ENCODE data around the gene PRM1.

PRM1 gene

DNA sequence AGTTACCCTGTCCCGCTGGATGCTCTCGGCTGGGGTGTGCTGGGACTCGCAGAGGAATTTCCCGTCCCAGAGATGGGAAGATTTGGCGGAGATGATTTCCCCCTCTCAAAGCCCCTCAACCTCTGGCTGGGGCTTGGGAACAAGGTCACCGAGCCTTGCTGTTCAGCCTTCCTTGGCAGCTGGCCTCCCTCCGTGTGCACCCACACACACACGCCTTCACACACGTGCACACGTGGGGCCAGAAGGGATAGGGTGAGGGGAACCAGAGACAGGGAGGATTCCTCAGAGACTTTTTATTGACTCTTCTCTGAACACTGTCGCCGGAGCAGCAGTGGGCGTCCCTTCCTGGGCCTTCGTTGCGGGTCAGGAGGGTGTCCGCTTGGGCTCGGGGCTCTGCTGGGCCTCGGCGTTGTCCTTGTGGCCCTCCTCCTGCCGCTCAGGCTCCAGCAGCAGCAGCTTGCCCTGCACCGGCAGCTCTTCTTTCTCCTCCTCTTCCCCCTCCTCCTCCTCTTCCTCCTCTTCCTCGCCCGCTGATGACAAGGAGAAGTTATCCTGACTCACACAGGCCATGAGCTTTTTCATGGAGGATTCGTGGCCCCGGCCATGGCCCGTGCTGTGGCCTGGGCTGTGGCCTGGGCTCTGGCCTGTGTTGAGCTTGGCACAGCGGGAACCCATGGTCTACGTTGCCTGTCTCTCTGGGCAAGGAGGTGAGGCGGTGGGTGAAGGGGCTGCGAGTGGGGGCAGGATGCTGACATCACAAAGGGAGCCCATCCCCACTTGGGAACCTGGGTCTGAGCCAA lies 8.0 kb downstream of the PRM1 start, which contains the start of gene PRM3:
Gene PRM3, minus strand, starts transcription at position 709 of the 800 bp plus-strand sequence. Its CDS starts 34 bp downstream, at position 675.
- no peak for DNase-seq (ENCODE audit: low read depth)

GRCh38 chr16:11272484-11272883 lies 8.6 kb downstream of the PRM1 start:
- DNase-seq (ENCODE audit: low read depth): no peak

GRCh38 chr16:11271610-11272009 lies 9.5 kb downstream of the PRM1 start:
- DNase-seq (ENCODE audit: low read depth): no peak

GRCh38 chr16:11270602-11271162 lies 10.4 kb downstream of the PRM1 start:
- DNase-seq (ENCODE audit: low read depth): no peak

GRCh38 chr16:11268921-11269375 lies 12.2 kb downstream of the PRM1 start, which contains the start of gene TNP2:
Gene TNP2, minus strand, starts transcription at chr16:11269325. Its CDS starts 63 bp downstream, at chr16:11269262.
- DNase-seq (ENCODE audit: low read depth): no peak

DNA sequence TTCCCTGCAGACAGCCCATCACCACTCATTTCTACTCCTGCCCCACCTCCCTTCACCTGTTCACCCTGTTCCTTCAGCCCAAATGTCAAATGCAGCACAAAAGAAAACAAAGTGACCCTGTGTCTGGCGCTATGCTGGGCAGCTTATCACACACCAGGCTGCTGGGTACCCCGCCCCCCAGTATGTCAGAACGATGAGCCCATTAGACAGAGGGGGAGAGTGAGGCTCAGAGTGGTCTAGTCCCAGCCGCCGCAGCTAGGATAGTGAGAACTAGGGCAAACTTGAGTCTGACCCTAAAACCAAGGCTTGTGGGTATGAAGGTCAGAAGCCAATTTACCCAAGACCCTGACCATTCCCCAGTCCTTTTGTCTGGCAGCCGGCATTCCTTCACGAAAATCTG lies 16.0 kb downstream of the PRM1 start:
- DNase-seq (ENCODE audit: low read depth): no peak

- DNase-seq (ENCODE audit: low read depth): no peak
Observed at GRCh38 chr16:11264155-11264832, 16.8 kb downstream of the PRM1 start.

GRCh38 chr16:11263737-11264136 lies 17.4 kb downstream of the PRM1 start:
- no peak for DNase-seq (ENCODE audit: low read depth)

GRCh38 chr16:11262915-11263314 lies 18.2 kb downstream of the PRM1 start:
- no peak for DNase-seq (ENCODE audit: low read depth)

DNA sequence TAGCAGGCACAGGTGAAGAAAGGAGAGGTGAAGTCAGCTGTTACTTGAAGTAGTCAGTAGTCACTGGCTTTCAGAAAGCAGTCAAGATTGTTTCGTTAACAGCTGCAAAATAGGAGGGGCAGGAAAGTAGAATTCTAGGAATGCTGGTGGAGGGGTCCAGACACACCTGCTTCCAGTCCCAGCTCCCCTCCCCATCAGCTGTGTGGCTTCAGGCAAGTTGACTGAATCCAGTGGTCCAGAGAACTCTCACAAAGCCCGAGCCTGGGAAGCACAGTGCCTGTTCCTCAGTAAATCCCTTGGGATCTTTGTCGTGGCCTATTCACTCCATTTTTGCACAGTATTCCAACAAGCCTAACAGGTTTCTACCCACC lies 20.5 kb downstream of the PRM1 start:
- DNase-seq (ENCODE audit: low read depth): no peak

DNA sequence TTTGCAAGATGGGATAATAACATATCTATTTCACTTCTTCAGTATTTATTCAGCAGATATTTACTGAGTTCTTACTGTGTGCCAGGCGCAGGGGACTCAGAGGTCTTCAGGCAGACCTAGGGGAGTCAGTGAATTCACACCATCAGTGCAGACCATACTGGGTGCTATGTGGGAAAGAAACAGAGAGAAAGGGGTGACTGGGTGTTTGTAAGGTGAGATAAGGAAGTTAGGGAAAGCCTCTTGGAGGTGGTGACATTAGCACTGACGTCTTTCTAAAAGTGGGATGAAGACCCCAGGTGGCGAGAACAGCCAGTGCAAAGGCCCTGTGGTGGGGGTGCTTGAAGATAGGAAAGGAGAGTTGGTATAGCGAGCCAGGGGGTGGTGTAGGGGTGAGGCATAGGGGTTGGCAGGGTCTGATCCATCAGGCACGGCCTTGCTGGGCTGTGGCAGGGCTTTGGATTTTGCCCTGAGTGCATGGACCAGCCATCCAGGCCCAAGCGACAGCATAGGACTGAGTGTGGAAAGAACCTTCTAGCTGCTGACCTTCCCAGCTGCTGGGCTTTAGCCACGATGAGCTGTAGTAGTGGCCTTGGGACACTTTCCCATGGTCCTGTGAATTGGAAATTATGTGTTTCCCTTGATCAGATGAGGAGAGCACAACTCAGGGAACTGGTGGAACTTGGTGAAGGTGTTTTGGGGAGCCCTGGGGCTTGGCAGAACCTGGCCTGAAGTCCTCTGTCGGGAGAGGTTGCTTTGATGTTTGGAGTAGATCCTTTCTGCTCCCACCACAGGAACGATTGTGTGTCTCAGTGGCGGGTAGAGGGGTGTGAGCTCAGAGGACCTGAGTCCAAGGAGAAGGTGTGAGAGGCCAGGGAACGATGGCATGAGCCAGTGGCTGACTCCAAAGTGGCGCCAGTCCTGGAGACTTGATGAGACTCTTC lies 21.2 kb downstream of the PRM1 start:
- no peak for DNase-seq (ENCODE audit: low read depth)

GRCh38 chr16:11258553-11259492 lies 22.3 kb downstream of the PRM1 start:
- no peak for DNase-seq (ENCODE audit: low read depth)

- peak; percentile 44 for DNase-seq (ENCODE audit: low read depth)
Observed at GRCh38 chr16:11257131-11257938, 23.8 kb downstream of the PRM1 start.

- no peak for DNase-seq (ENCODE audit: low read depth)
Observed at GRCh38 chr16:11256661-11257130, 24.4 kb downstream of the PRM1 start.

DNA sequence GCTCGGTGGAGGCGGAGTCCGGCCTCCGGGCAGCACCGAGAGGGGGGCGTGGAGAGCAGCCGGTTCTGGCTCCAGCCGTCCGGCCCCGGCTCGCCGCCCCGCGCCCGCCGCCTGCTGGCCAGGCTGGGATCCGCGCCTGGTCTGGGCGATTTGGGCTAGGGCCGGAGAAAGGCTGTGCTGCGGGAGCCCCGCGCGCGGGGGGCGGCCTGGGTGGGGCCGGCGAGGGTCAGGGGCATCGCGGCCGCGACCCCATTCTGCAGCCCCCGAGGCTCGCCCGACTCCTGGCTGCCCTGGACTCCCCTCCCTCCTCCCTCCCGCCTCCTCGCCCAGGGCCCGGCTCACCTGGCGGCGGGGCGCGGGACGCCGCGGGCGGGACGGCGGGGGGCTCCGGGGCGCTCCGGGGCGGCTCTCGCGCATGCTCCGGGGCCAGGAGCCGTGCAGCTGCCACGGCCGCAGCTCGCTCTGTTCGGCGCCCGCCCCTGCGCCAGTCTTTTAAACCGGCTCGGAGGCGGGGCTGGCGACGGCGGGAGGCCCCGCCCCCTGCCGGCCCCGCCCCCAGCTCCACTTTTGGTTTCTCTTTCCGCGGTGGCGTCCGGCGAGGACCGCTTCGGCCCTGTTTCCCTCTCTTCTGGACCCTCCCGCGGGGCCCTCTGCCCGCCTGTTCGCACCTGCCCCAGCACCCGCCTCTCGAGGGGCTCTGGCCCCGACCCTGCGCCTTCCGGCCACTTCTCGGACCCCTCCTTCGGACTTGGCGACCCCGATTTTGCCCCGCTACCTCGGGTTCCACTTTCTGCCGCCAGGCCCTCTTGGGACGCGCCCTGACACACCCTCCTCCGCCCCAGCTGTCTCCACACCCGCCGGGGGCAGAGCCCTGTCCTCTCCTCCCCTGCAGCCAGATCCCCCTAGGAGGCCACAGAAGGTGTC lies 25.1 kb downstream of the PRM1 start, which contains the start of gene SOCS1:
Gene SOCS1, minus strand, starts transcription at position 468 of the 924 bp plus-strand sequence. CDS start 726 bp downstream, outside the sequence.
- DNase-seq (ENCODE audit: low read depth): peak; percentile 86

DNA sequence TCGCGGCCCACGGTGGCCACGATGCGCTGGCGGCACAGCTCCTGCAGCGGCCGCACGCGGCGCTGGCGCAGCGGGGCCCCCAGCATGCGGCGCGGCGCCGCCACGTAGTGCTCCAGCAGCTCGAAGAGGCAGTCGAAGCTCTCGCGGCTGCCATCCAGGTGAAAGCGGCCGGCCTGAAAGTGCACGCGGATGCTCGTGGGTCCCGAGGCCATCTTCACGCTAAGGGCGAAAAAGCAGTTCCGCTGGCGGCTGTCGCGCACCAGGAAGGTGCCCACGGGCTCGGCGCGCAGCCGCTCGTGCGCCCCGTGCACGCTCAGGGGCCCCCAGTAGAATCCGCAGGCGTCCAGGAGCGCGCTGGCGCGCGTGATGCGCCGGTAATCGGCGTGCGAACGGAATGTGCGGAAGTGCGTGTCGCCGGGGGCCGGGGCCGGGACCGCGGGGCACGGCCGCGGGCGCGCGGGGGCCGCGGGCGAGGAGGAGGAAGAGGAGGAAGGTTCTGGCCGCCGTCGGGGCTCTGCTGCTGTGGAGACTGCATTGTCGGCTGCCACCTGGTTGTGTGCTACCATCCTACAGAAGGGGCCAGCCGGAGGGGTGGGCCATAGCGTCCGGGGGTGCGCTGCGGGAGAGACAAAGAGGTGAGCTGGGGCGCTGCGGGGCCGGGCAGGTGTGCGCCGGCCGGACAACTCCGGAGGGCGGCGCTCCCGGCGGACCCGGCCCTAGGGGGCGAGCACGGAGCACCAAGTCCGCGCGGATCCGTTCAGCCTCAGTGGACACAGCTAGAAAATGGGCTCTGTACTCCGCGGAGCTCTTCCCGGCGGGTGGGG lies 26.0 kb downstream of the PRM1 start:
- peak; percentile 49 for DNase-seq (ENCODE audit: low read depth)

All from activated T-helper 9 cell treated with anti-CD3 and anti-CD28 coated beads, Interleukin-2, amount 50 U/mL, for 16 hours (primary cell).